GM12892 (cell line): ENCODE measurements around the gene MRPL38. TPM values are rescaled to one million over a fixed set of nuclear protein-coding genes. Genes with fewer than 3 reads are reported as not detected.

Experiments
- DNase-seq: peaks from one replicate; pipeline ENCODE4 v3.0.0; 2011; ENCODE audit not compliant: insufficient read length
- FAIRE-seq: peaks from 2 replicates; lab custom pipeline; 2011; peaks lifted over from hg19 to GRCh38; lab: Jason Lieb, UNC
- POLR2A ChIP-seq: IDR thresholded peaks from 2 replicates; pipeline ENCODE4 v1.6.1; 2011; ENCODE audit warnings: low read depth, low read length, control low read depth
- POLR2AphosphoS5 ChIP-seq: IDR thresholded peaks from 2 replicates; pipeline ENCODE4 v1.6.1; 2011; ENCODE audit warnings: low read depth, low read length, control low read depth
- TAF1 ChIP-seq: IDR thresholded peaks from 2 replicates; pipeline ENCODE4 v1.6.1; 2011; ENCODE audit warnings: low read depth, mild to moderate bottlenecking, control low read depth, low read length, borderline replicate concordance
- polyA plus RNA-seq: library from polyadenylated mRNA; unstranded; fragments of >200 nt; gene quantifications from one replicate; pipeline ENCODE4 v1.2.1, GENCODE V29; 2012; ENCODE audit warnings: missing spikeins, inconsistent platforms; ENCODE audit not compliant: missing spikeins

Gene MRPL38
- polyA plus RNA-seq = 37.0 TPM

- DNase-seq (peak; percentile 99), FAIRE-seq (peak; percentile 99)
- TF ChIP-seq POLR2AphosphoS5 = peak; percentile 74; the same call in 1 of the 2 replicates
- TF ChIP-seq TAF1 = peak; percentile 80
- peak; percentile 84; the same call in 1 of the 2 replicates for TF ChIP-seq POLR2A
Observed at GRCh38 chr17:75904749-75905521, at the start of gene MRPL38. MRPL38 (minus strand) TSS chr17:75904884; CDS start chr17:75904875, 9 bp downstream.

- DNase-seq (no peak), FAIRE-seq (no peak)
- TF ChIP-seq POLR2A (no peak), POLR2AphosphoS5 (no peak), TAF1 (no peak)
Observed at GRCh38 chr17:75950855-75951554, 46.3 kb upstream of the MRPL38 start.

- no peak for TF ChIP-seq TAF1
- TF ChIP-seq POLR2A = no peak
- no peak for TF ChIP-seq POLR2AphosphoS5
- no peak for FAIRE-seq
- DNase-seq = no peak
Observed at GRCh38 chr17:75950421-75950820, 45.7 kb upstream of the MRPL38 start.

- TF ChIP-seq TAF1 (no peak), POLR2AphosphoS5 (no peak), POLR2A (no peak)
- DNase-seq (no peak), FAIRE-seq (no peak)
Observed at GRCh38 chr17:75945211-75945610, 40.5 kb upstream of the MRPL38 start.

GRCh38 chr17:75943491-75943890 lies 38.8 kb upstream of the MRPL38 start:
- DNase-seq = no peak
- TF ChIP-seq POLR2A = no peak
- no peak for TF ChIP-seq TAF1
- no peak for TF ChIP-seq POLR2AphosphoS5
- no peak for FAIRE-seq

GRCh38 chr17:75942473-75942872 lies 37.8 kb upstream of the MRPL38 start:
- TF ChIP-seq POLR2A = no peak
- TF ChIP-seq POLR2AphosphoS5 = no peak
- TF ChIP-seq TAF1 = no peak
- no peak for FAIRE-seq
- no peak for DNase-seq

- FAIRE-seq = no peak
- DNase-seq = no peak
- TF ChIP-seq POLR2A (no peak), TAF1 (no peak), POLR2AphosphoS5 (no peak)
Observed at GRCh38 chr17:75941442-75941819, 36.7 kb upstream of the MRPL38 start.

- FAIRE-seq (peak; percentile 92), DNase-seq (peak; percentile 98)
- TF ChIP-seq POLR2AphosphoS5 = peak; percentile 79
- no peak for TF ChIP-seq TAF1
- peak; percentile 93 for TF ChIP-seq POLR2A
Observed at GRCh38 chr17:75940727-75941441, 36.2 kb upstream of the MRPL38 start, which contains the start of gene FBF1. FBF1 (minus strand) TSS chr17:75941042; CDS start chr17:75938149, 2,893 bp downstream.

GRCh38 chr17:75937652-75938051 lies 33.0 kb upstream of the MRPL38 start:
- DNase-seq (no peak), FAIRE-seq (no peak)
- no peak for TF ChIP-seq POLR2AphosphoS5
- no peak for TF ChIP-seq TAF1
- no peak for TF ChIP-seq POLR2A

GRCh38 chr17:75933808-75934207 lies 29.1 kb upstream of the MRPL38 start:
- DNase-seq (no peak), FAIRE-seq (no peak)
- no peak for TF ChIP-seq TAF1
- no peak for TF ChIP-seq POLR2AphosphoS5
- no peak for TF ChIP-seq POLR2A

- TF ChIP-seq TAF1 (no peak), POLR2AphosphoS5 (no peak), POLR2A (no peak)
- DNase-seq (no peak), FAIRE-seq (no peak)
Observed at GRCh38 chr17:75932852-75933251, 28.2 kb upstream of the MRPL38 start.
